ENCODE results near the gene MGARP. TPM values are rescaled to one million over a fixed set of nuclear protein-coding genes. Genes with fewer than 3 reads are reported as not detected.

Gene MGARP
- total RNA-seq, 1 donor from 2014 or later: 2.8 TPM

- Histone ChIP-seq H3K9me3 (no peaks in the 10 kb centered on the region), H3K4me1 (no peaks in the 10 kb centered on the region), H3K27ac (no peak overlapping the region), H3K27me3 (no peaks in the 10 kb centered on the region), H3K4me3 (no peak overlapping the region), H3K36me3 (no peaks in the 10 kb centered on the region)
- intact Hi-C loops (cut with DNase I): no loop called here
- DNase-seq (ENCODE audit: low spot score in 2 of 2): peak in 1 of 2 donors; percentile 73
- TF ChIP-seq CTCF (IDR thresholded peaks at IDR 0.05): no peak
These were observed 56.2 kb downstream of the MGARP start for GRCh38 chr4:139223682-139224317.

GRCh38 chr4:139222215-139222614 lies 57.8 kb downstream of the MGARP start:
- Histone ChIP-seq H3K9me3 (no peaks in the 10 kb centered on the region), H3K27me3 (no peaks in the 10 kb centered on the region), H3K27ac (no peak overlapping the region), H3K4me3 (no peak overlapping the region), H3K36me3 (no peaks in the 10 kb centered on the region), H3K4me1 (no peaks in the 10 kb centered on the region)
- no peak for TF ChIP-seq CTCF (IDR thresholded peaks at IDR 0.05)
- intact Hi-C loops (cut with DNase I): no loop called here
- no peak for DNase-seq (ENCODE audit: low spot score in 2 of 2)

- intact Hi-C loops (cut with DNase I): no loop called here
- H3K27me3 ChIP-seq: no peaks in the 10 kb centered on the region
- DNase-seq (ENCODE audit: low spot score in 2 of 2): no peak
- H3K27ac ChIP-seq: no peak overlapping the region
- no peak for TF ChIP-seq CTCF (IDR thresholded peaks at IDR 0.05)
- no peaks in the 10 kb centered on the region for H3K9me3 ChIP-seq
- H3K4me3 ChIP-seq: no peak overlapping the region
- H3K36me3 ChIP-seq: no peaks in the 10 kb centered on the region
- H3K4me1 ChIP-seq: no peaks in the 10 kb centered on the region
These were observed 58.3 kb downstream of the MGARP start for GRCh38 chr4:139221687-139222086.

GRCh38 chr4:139219450-139220055 lies 60.5 kb downstream of the MGARP start:
- Histone ChIP-seq H3K9me3 (no peaks in the 10 kb centered on the region), H3K4me1 (no peaks in the 10 kb centered on the region), H3K27me3 (no peaks in the 10 kb centered on the region), H3K27ac (no peak overlapping the region), H3K36me3 (no peaks in the 10 kb centered on the region), H3K4me3 (no peak overlapping the region)
- no peak for TF ChIP-seq CTCF (IDR thresholded peaks at IDR 0.05)
- no peak for DNase-seq (ENCODE audit: low spot score in 2 of 2)
- intact Hi-C loops (cut with DNase I): no loop called here

Other genes starting within 250 kb of the MGARP start
- 20.3 TPM for gene ELF2, start 103.0 kb downstream of the MGARP start, total RNA-seq
- gene NAA15, start 21.3 kb upstream of the MGARP start, total RNA-seq: 6.4 TPM
- 10.7 TPM for gene NDUFC1, start 22.3 kb upstream of the MGARP start, total RNA-seq
- 4.5 TPM for gene RAB33B, start 173.9 kb upstream of the MGARP start, total RNA-seq